ENCODE measurements around the gene MCEMP1.

MCEMP1 gene

GRCh38 chr19:7672522-7672921 lies 4.4 kb upstream of the MCEMP1 start:
- no peak for DNase-seq (ENCODE audit: low read depth)

GRCh38 chr19:7674010-7675005 lies 2.6 kb upstream of the MCEMP1 start:
- no peak for DNase-seq (ENCODE audit: low read depth)

- DNase-seq (ENCODE audit: low read depth): no peak
These were observed 514 bp upstream of the MCEMP1 start for GRCh38 chr19:7676376-7676775.

- no peak for DNase-seq (ENCODE audit: low read depth)
These were observed 900 bp downstream of the MCEMP1 start for GRCh38 chr19:7677669-7678311.

- DNase-seq (ENCODE audit: low read depth): no peak
These were observed 2.3 kb downstream of the MCEMP1 start for GRCh38 chr19:7678971-7679751.

GRCh38 chr19:7679771-7680605 lies 3.1 kb downstream of the MCEMP1 start:
- no peak for DNase-seq (ENCODE audit: low read depth)

- peak; percentile 43 for DNase-seq (ENCODE audit: low read depth)
These were observed 3.9 kb downstream of the MCEMP1 start, which contains the start of gene TRAPPC5 for GRCh38 chr19:7680606-7681339. TSS of gene TRAPPC5 (plus strand) at chr19:7680833. CDS start at chr19:7682254, 1,421 bp downstream.

GRCh38 chr19:7681340-7682174 lies 4.7 kb downstream of the MCEMP1 start:
- DNase-seq (ENCODE audit: low read depth): peak; percentile 62

GRCh38 chr19:7682175-7682855 lies 5.4 kb downstream of the MCEMP1 start:
- DNase-seq (ENCODE audit: low read depth): no peak

- DNase-seq (ENCODE audit: low read depth): no peak
These were observed 8.9 kb downstream of the MCEMP1 start for GRCh38 chr19:7685546-7686445.

- no peak for DNase-seq (ENCODE audit: low read depth)
These were observed 10.3 kb downstream of the MCEMP1 start for GRCh38 chr19:7687177-7687576.

- no peak for DNase-seq (ENCODE audit: low read depth)
These were observed 12.3 kb downstream of the MCEMP1 start for GRCh38 chr19:7689165-7689564.

- DNase-seq (ENCODE audit: low read depth): no peak
These were observed 13.9 kb downstream of the MCEMP1 start for GRCh38 chr19:7690779-7691258.

GRCh38 chr19:7691497-7691896 lies 14.6 kb downstream of the MCEMP1 start:
- no peak for DNase-seq (ENCODE audit: low read depth)

- DNase-seq (ENCODE audit: low read depth): no peak
These were observed 15.7 kb downstream of the MCEMP1 start for GRCh38 chr19:7692417-7693088.

GRCh38 chr19:7694499-7694898 lies 17.6 kb downstream of the MCEMP1 start:
- DNase-seq (ENCODE audit: low read depth): no peak

GRCh38 chr19:7697721-7698287 lies 20.9 kb downstream of the MCEMP1 start:
- DNase-seq (ENCODE audit: low read depth): no peak
